ENCODE results near the gene CLEC7A. TPM values are rescaled to one million over a fixed set of nuclear protein-coding genes. Genes with fewer than 3 reads are reported as not detected.

Gene CLEC7A
- not detected in 5 replicates for total RNA-seq (2022; extraction: Qiagen RNA extraction; ENCODE audit: low read depth)

DNA sequence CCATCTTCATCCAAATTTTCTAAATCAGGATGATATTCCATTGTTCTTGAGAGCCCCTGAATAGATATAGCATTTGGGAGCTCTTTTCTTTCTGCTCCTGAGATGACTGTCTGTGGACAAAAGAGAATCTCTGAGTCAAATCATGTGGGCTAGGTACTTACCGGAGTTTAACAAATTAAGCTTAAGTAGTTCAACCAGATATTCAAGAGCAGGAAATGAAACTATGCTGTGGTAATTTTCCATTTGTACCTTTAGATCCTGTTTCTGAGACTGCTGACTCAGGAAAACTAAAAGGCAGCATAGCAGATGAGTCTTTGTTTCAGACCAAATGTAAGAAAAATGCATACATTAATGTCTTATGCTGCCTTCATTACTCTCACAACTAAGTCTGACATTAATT is at the start of gene CLEC7A:
Gene CLEC7A, minus strand, starts transcription at position 158 of the 400 bp plus-strand sequence. Its CDS starts 117 bp downstream, at position 41.

DNA sequence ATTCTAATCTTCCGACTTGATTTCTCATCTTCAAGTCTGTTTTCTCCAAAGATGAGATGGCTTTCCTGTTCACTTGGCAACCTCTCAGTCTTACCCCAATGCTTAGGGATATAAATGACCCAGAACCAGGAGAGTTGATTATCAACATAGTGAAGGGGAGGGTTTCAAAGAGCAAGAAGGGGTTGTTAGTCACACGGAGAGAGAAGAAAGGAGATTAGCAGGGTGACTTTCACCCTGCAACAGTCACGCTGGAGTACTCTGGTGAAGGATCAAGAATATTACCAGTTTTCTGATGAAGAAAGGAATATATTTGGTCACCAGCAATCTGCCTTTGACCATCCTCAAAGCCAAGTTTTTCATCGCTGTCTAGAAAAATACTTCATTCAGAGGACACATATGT is 48.8 kb upstream of the CLEC7A start, which contains the start of gene TMEM52B:
Gene TMEM52B, plus strand, starts transcription at position 212 of the 400 bp plus-strand sequence. CDS start 543 bp downstream, outside the sequence.

DNA sequence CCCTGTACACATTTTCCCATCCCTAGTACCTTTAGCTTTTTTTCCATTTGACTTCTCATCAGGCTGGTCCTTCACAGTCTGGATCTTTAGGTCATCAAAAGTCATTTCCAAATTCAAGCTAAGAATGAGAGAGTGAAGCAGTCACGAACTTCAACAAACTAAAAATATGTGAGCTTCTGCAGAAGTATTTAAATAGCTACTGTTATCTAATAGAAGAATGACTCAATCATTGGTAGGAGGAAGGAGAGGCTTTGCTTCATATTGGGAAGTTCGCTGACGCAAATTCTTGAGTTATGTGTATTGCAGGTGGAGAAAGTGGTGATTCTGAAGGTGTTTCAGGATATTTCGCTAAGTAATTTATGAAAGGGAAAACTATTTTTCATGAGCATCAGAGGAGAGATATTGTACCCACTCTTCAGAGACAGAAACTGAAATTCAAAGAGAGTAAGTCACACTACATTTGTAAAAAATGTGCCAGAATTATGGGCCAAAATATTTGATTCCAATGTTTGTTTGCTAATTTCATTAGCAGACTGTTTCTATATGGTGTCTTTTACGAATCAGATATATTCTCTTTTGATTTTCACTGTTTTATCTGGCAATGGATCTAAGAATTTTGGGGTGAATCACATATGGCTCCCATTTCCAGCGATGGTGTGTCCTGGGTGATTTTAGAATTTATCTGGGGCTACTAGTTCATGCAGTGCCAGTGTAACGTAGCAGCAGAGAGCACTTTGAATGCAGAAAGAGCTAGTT is 42.2 kb upstream of the CLEC7A start, which contains the start of gene OLR1:
Gene OLR1, minus strand, starts transcription at position 160 of the 756 bp plus-strand sequence. Its CDS starts 55 bp downstream, at position 105.

DNA sequence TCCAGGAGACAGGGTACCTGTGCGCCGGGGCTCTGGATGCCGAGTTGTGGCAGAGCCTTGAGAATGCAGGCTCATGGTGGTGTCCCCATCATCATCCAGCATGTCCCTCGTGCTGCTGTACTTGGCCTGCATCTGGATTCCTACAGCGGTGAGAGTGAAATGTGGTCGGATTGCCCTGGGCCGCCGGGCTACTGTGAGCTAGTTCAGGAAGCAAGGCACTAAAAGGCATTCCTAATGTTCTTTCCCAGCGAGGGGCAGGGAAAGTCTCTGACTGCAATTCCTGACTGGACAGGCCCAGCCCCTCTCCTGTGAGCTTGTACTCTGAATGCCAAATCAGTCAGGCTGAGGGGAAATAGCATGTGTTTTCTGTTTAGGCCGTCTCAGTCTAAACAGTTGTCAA is 31.2 kb downstream of the CLEC7A start, which contains the start of gene CLEC1A:
Gene CLEC1A, minus strand, starts transcription at position 195 of the 400 bp plus-strand sequence. Its CDS starts 63 bp downstream, at position 132.

Other genes with a start within 250 kb of the CLEC7A start
- not detected in 5 replicates for gene KLRF2, start 248.7 kb downstream of the CLEC7A start, total RNA-seq (2022; extraction: Qiagen RNA extraction; ENCODE audit: low read depth)
- not detected in 5 replicates for gene CLEC2A, start 197.8 kb downstream of the CLEC7A start, total RNA-seq (2022; extraction: Qiagen RNA extraction; ENCODE audit: low read depth)
- not detected in 5 replicates for gene CLEC12A, start 158.8 kb downstream of the CLEC7A start, total RNA-seq (2022; extraction: Qiagen RNA extraction; ENCODE audit: low read depth)
- not detected in 5 replicates for gene CLEC1B, start 131.1 kb downstream of the CLEC7A start, total RNA-seq (2022; extraction: Qiagen RNA extraction; ENCODE audit: low read depth)
- gene CLEC12B, start 119.6 kb downstream of the CLEC7A start, total RNA-seq (2022; extraction: Qiagen RNA extraction; ENCODE audit: low read depth) = not detected in 5 replicates
- not detected in 5 replicates for gene CLEC9A, start 99.5 kb downstream of the CLEC7A start, total RNA-seq (2022; extraction: Qiagen RNA extraction; ENCODE audit: low read depth)
- not detected in 5 replicates for gene CLEC1A, start 31.2 kb downstream of the CLEC7A start, total RNA-seq (2022; extraction: Qiagen RNA extraction; ENCODE audit: low read depth)
- 0.40 to 2.4 TPM (median 0.95 TPM) in 5 replicates for gene OLR1, start 41.9 kb upstream of the CLEC7A start, total RNA-seq (2022; extraction: Qiagen RNA extraction; ENCODE audit: low read depth)
- 0.05 to 0.25 TPM in 2 of 5 replicates, not detected in the others for gene TMEM52B, start 48.8 kb upstream of the CLEC7A start, total RNA-seq (2022; extraction: Qiagen RNA extraction; ENCODE audit: low read depth)
- 29.1 to 51.0 TPM (median 40.3 TPM) in 5 replicates for gene GABARAPL1, start 82.7 kb upstream of the CLEC7A start, total RNA-seq (2022; extraction: Qiagen RNA extraction; ENCODE audit: low read depth)
- not detected in 5 replicates for gene KLRD1, start 177.7 kb upstream of the CLEC7A start, total RNA-seq (2022; extraction: Qiagen RNA extraction; ENCODE audit: low read depth)